ENCODE data around the gene DDB1.
A peak's percentile ranks its signal among the peaks of the same experiment; 100 is the strongest.
"Not testable (repeated sequence)": the region's sequence is repeated elsewhere in the genome, so short reads cannot be mapped to it uniquely, and the experiment has no call there.

The DDB1 gene

DNA sequence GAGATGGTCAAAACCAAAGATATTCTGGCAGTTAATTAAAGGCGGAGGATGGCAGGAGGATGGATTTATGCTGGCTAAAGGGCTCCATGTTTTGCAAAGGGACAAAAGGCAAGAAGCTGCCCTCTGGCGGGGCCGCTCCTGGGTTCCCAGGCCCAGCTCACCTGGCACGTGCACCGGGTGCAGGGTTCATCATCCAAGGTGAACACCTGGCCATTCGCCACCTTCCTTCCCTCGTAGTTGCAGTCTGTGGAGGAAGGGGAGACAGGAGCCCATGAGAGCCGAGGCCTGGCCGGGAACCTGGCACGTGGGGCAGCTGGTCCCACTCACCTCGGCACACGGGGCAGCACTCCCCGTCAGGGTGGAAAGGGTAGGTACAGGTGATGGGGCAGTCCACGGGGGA, 68.1 kb downstream of the DDB1 start:
- DNase-seq, result no peak

DNA sequence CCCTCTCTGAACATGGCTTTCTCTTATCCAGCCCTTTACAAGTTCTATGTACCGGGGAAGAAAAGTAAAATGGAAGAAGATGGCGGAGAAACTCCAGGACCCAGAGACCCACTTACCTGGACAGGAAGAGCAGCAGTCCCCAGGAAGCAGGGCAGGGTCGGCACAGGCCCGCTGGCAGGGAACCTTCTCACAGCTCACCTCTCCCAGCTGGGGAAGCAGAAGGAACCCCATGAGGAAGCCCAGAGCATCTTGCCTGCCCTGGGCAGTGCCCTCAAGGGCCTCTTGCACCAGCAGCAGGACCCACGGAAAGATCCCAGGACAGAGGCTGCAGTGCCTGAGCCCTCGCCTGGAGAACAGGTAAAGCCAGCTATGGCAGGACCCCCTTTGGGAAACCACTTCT, 68.5 kb downstream of the DDB1 start:
- no peak for DNase-seq

DNA sequence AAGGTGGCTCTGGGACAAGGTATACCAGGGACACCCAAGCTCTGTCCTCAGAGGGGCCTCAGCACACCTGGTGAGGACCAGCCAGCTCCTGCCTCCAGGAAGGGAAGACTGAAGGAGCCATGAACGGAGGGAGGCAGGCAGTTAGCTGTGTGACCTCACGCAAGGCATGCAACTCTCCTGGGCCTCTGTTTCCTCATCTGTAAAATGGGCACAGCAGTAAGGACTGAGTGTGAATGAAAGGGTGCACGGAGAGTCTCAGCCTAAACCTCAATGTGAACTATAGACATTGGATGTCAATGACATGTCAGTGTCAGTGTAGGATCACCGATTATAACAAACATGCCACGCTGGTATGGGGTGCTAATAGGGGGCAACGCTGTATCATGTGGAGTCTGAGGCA, 73.5 kb downstream of the DDB1 start:
- no peak for DNase-seq

DNA sequence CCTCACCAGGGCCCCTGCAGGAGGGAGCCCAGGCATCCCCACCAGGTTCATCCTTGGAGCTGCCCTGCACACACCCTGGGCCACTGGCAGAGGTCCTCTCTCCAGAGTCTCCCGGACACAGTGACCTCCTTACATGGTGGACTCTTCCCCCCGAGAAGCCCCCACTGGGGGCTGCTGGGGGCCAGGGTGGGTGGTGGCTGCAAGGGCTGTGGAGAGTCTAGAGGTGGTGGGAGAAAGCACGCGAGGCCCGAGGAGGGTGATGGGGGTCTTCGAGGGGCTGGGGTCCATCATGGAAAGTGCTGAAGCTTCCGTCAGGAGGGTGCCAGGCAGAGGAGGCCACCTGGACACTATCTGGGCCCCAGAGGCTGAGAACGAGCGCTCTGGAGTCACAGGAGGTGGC, 74.4 kb downstream of the DDB1 start:
- DNase-seq, result no peak

DNA sequence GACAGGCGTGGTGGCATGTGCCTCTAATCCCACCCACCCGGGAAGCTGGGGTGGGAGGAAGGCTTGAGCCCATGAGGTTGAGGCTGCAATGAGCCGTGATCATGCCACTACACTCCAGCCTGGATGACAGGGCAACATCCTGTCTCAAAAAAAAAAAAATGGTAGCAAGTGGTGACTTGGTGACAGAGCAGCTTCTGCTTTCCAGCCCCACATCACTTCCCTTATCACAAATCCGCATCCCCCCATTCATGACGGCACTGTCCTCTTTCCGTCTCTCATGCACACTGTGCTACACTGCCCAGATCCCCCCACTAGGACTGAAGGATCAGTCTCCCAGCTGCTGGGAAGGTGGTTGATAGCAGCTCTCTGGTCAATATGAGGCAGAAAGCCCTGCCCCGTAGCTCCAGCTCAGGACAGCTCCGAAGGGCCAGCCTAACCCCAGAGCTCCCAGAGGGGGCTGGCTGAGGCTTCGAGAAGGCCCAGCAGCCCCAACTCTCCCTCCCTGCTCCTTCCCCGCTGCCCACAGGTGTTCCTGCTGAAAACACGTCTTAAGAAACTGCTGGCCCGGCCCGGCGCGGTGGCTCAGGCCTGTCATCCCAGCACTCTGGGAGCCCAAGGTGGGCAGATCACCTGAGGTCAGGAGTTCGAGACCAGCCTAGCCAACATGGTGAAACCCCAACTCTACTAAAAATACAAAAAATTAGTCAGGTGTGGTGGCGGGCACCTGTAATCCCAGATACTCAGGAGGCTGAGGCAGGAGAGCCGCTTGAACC, 76.0 kb downstream of the DDB1 start:
- no peak for DNase-seq

DNA sequence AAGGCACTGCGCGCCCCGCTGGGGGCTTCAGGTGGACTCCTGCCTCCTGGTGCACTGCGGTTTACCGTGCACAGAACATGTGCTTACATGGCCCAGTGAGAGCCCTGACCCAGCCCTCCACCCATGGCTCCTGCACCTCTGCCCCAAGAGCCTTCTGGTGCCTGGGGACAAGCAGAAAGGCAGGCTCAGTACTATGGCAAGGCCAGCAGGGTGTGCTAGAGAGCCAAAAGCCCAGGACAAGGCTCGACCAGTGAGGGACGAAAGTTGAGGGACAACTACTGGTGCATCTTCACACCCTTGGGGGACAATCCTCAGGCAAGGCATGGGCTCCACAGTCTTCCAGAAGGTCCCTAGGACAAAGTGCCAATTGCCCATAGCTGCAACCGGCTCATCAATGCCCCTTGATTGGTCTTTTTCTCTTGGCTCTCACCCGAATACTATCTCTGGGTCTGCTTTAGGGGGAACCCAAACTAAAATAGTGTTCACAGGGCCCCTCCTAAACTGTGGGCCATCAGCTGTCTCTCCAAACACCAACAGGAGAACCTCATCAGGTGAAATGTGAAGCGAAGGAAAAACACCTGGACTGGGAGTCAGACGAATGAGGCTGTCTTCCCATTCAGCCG, 78.4 kb downstream of the DDB1 start:
- peak; percentile 34 for DNase-seq

DNA sequence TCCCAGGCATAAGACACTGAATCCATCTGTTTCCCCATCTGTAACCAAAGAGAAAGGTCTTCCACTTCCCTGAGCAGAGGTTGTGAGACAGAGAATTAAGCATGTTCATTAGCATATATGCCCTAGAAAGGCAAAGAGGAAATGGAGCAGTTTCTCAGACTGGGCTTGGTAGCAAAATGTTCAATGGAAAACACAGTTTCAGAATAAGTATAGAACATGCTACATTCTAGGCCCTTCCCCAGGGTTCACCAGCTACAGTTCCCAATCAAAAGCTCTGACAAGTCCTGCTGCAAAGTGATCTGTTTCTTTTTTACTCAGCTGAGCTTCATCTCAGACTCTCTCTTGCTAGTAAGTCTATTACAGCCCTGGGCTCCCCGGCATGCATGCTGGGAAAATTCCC, 80.6 kb downstream of the DDB1 start:
- not testable (repeated sequence) for DNase-seq

DNA sequence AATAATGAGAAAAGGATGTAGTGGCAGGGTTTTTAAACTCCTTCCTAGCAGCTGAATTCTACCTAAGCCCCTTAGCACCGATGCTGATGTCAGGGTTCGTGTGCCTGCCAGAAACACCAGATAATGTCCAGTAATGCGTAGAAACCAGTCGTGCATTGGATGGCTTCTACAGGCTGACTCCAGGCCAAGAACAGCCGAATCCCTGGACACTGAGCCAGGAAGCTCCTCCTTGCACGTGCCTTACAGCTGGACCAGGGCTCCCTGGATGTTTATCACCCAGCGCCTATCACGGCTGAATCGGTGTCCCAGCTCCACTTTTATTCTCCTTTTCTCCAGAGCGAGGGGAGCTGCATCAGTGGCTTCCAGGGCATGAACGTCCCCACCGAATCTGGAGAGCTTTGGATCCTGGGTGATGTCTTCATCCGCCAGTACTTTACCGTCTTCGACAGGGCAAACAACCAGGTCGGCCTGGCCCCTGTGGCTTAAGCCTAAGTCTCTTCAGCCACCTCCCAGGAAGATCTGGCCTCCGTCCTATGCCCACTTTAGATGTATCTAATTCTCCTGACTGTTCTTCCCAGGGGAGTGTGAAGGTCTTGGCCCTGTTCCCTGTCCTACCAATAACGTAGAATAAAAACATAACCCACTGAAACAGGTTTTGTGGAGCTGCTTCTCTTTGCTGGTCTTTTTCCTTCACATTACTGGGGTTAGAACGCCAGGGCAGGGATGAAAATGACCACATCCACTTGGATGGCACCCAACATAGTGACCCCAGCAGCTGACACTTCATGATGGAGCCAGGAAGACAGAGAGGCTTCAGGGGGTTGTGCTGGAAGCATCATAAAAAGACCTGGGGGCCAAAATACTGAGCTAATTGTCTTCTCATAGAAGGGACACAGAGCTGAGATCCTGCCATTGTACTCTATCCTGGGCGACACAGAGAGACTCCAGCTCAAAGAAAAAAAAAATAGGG, 81.8 kb downstream of the DDB1 start:
- not testable (repeated sequence) for DNase-seq
